Neural cell (in vitro differentiated cells): ENCODE data around the gene NPHP4. TPM values are rescaled to one million over a fixed set of nuclear protein-coding genes. Genes with fewer than 3 reads are reported as not detected.
"Not testable (repeated sequence)": the region's sequence is repeated elsewhere in the genome, so short reads cannot be mapped to it uniquely, and the experiment has no call there.

Source experiments
- H2AFZ ChIP-seq: fragments of 200-600, 300-800 bp; sonication (generic), shearing (Covaris generic); 2 replicates; pipeline ENCODE4 v1.6.0; 2014; ENCODE audit warnings: low read depth, mild to moderate bottlenecking, antibody characterized with exemption, low read length, moderate library complexity
- H3F3A ChIP-seq: fragments of 200-600 bp; shearing (Covaris generic); 2 replicates; pipeline ENCODE4 v1.6.1; 2016; ENCODE audit warnings: mild to moderate bottlenecking, moderate library complexity, mixed read lengths, antibody characterized with exemption, low read length; ENCODE audit not compliant: insufficient read depth, poor library complexity, severe bottlenecking
- H3K27ac ChIP-seq: fragments of 200-600, 300-800 bp; sonication (generic), shearing (Covaris generic); 2 replicates; pipeline ENCODE4 v1.5.1; 2014; ENCODE audit warnings: mild to moderate bottlenecking, low read length, moderate library complexity
- H3K27me3 ChIP-seq: fragments of 300-800, 200-600 bp; sonication (generic), shearing (Covaris generic); 2 replicates; pipeline ENCODE4 v1.6.0; 2014; ENCODE audit warnings: mild to moderate bottlenecking, low read depth, low read length, moderate library complexity; ENCODE audit not compliant: insufficient read depth
- H3K36me3 ChIP-seq: fragments of 300-800, 200-600 bp; sonication (generic), shearing (Covaris generic); 2 replicates; pipeline ENCODE4 v1.5.1; 2014; ENCODE audit warnings: mild to moderate bottlenecking, antibody characterized with exemption, low read length, moderate library complexity; ENCODE audit not compliant: insufficient read depth
- H3K4me2 ChIP-seq: fragments of 300-800, 200-600 bp; sonication (generic), shearing (Covaris generic); 2 replicates; pipeline ENCODE4 v1.6.0; 2014; ENCODE audit warnings: mild to moderate bottlenecking, low read length
- H3K4me3 ChIP-seq: fragments of 300-800, 200-600 bp; sonication (generic), shearing (Covaris generic); 2 replicates; pipeline ENCODE4 v1.5.1; 2014; ENCODE audit warnings: mild to moderate bottlenecking, low read length, moderate library complexity
- H3K79me2 ChIP-seq: fragments of 200-600 bp; shearing (Covaris generic); replicated peaks from 2 replicates; pipeline ENCODE4 v1.6.0; 2014; ENCODE audit warnings: mild to moderate bottlenecking, low read length, moderate library complexity; ENCODE audit not compliant: insufficient read depth
- H3K9ac ChIP-seq: fragments of 300-800, 200-600 bp; sonication (generic), shearing (Covaris generic); 2 replicates; pipeline ENCODE4 v1.6.1; 2016; ENCODE audit warnings: mild to moderate bottlenecking, low read length, mixed read lengths
- H3K9me2 ChIP-seq: fragments of 200-600 bp; shearing (Covaris generic); 2 replicates; pipeline ENCODE4 v1.6.1; 2016; ENCODE audit warnings: mild to moderate bottlenecking, low read length, mixed read lengths; ENCODE audit not compliant: insufficient read depth
- H3K9me3 ChIP-seq: fragments of 200-600, 300-800 bp; sonication (generic), shearing (Covaris generic); 2 replicates; pipeline ENCODE4 v1.6.1; 2016; ENCODE audit warnings: mild to moderate bottlenecking, mixed run types, low read length, moderate library complexity, mixed read lengths
- H4K20me1 ChIP-seq: fragments of 200-600 bp; shearing (Covaris generic); 2 replicates; pipeline ENCODE4 v1.6.1; 2016; ENCODE audit warnings: mild to moderate bottlenecking, mixed run types; ENCODE audit not compliant: insufficient read depth
- EP300 ChIP-seq: fragments of 450-650 bp; conservative IDR thresholded peaks from 2 replicates; pipeline ENCODE4 v1.6.1; 2014; ENCODE audit warnings: antibody characterized with exemption, mild to moderate bottlenecking, moderate library complexity; ENCODE audit not compliant: poor library complexity, severe bottlenecking
- EZH2 ChIP-seq: fragments of 200-600, 300-800 bp; shearing (Covaris generic), sonication (generic); IDR thresholded peaks from 2 replicates; pipeline ENCODE4 v1.6.1; 2014; ENCODE audit warnings: antibody characterized with exemption, low read length, borderline replicate concordance, mild to moderate bottlenecking; ENCODE audit not compliant: insufficient read depth, poor library complexity, severe bottlenecking
- MXI1 ChIP-seq: fragments of 450-650 bp; conservative IDR thresholded peaks from 2 replicates; pipeline ENCODE4 v1.6.1; 2014; ENCODE audit warnings: antibody characterized with exemption, mild to moderate bottlenecking; ENCODE audit not compliant: poor library complexity, severe bottlenecking
- POLR2AphosphoS5 ChIP-seq: IDR thresholded peaks from 2 replicates; pipeline ENCODE4 v1.6.1; 2012
- RAD21 ChIP-seq: fragments of 450-650 bp; conservative IDR thresholded peaks from 2 replicates; pipeline ENCODE4 v1.6.1; 2014; ENCODE audit warnings: antibody characterized with exemption, mild to moderate bottlenecking, moderate library complexity
- REST ChIP-seq: IDR thresholded peaks from 2 replicates; pipeline ENCODE4 v1.6.1; 2012; ENCODE audit warnings: borderline replicate concordance
- SMC3 ChIP-seq: fragments of 450-650 bp; conservative IDR thresholded peaks from 2 replicates; pipeline ENCODE4 v1.6.1; 2014; ENCODE audit warnings: antibody characterized with exemption, mild to moderate bottlenecking, moderate library complexity; ENCODE audit not compliant: poor library complexity
- TAF1 ChIP-seq: IDR thresholded peaks from 2 replicates; pipeline ENCODE4 v1.6.1; 2012; ENCODE audit warnings: low read depth
- polyA plus RNA-seq: library from polyadenylated mRNA; depleted of rRNA; stranded (reverse); fragments of >200 nt; gene quantifications from 2 replicates; pipeline ENCODE4 v1.2.3, GENCODE V29; 2014
- TF ChIP-seq, protein P1 (sequence below): fragments of 450-650 bp; IDR thresholded peaks from 2 replicates; pipeline ENCODE4 v1.5.1; 2014; ENCODE audit warnings: antibody characterized with exemption, mild to moderate bottlenecking, moderate library complexity; ENCODE audit not compliant: poor library complexity, severe bottlenecking

NPHP4 gene
- polyA plus RNA-seq, 1 donor from 2014 or later = 17.1 TPM

- Histone ChIP-seq H3K27me3 (no peaks in the 10 kb centered on the region), H3K27ac (no peak overlapping the region), H3K79me2 (no peaks in the 10 kb centered on the region), H3K9me3 (no peaks in the 10 kb centered on the region), H3K4me3 (no peak overlapping the region), H3K9me2 (no peaks in the 10 kb centered on the region), H3K4me2 (no peak overlapping the region), H4K20me1 (no peaks in the 10 kb centered on the region), H2AFZ (no peak overlapping the region), H3K36me3 (no peaks in the 10 kb centered on the region), H3F3A (no peaks in the 10 kb centered on the region), H3K9ac (no peak overlapping the region)
- TF ChIP-seq TAF1 (no peak), RAD21 (no peak), EZH2 (no peak), MXI1 (no peak), SMC3 (no peak), POLR2AphosphoS5 (no peak), EP300 (no peak), REST (no peak)
- TF ChIP-seq, protein P1, sequence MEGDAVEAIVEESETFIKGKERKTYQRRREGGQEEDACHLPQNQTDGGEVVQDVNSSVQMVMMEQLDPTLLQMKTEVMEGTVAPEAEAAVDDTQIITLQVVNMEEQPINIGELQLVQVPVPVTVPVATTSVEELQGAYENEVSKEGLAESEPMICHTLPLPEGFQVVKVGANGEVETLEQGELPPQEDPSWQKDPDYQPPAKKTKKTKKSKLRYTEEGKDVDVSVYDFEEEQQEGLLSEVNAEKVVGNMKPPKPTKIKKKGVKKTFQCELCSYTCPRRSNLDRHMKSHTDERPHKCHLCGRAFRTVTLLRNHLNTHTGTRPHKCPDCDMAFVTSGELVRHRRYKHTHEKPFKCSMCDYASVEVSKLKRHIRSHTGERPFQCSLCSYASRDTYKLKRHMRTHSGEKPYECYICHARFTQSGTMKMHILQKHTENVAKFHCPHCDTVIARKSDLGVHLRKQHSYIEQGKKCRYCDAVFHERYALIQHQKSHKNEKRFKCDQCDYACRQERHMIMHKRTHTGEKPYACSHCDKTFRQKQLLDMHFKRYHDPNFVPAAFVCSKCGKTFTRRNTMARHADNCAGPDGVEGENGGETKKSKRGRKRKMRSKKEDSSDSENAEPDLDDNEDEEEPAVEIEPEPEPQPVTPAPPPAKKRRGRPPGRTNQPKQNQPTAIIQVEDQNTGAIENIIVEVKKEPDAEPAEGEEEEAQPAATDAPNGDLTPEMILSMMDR = no peak
Measured at GRCh38 chr1:5854754-5855153, 137.5 kb downstream of the NPHP4 start.

GRCh38 chr1:5853858-5854257 lies 138.4 kb downstream of the NPHP4 start:
- H2AFZ ChIP-seq, H3K9ac ChIP-seq, H3K4me3 ChIP-seq, H3F3A ChIP-seq, H3K79me2 ChIP-seq, H3K9me3 ChIP-seq, H3K4me2 ChIP-seq, H4K20me1 ChIP-seq, H3K27ac ChIP-seq, H3K27me3 ChIP-seq, H3K9me2 ChIP-seq, H3K36me3 ChIP-seq: not testable (repeated sequence)

GRCh38 chr1:5850503-5850902 lies 141.7 kb downstream of the NPHP4 start:
- no peak overlapping the region for H3K9ac ChIP-seq
- no peaks in the 10 kb centered on the region for H3K27me3 ChIP-seq
- no peaks in the 10 kb centered on the region for H3K9me2 ChIP-seq
- H2AFZ ChIP-seq = no peak overlapping the region
- no peak overlapping the region for H3K4me2 ChIP-seq
- no peaks in the 10 kb centered on the region for H3F3A ChIP-seq
- no peak overlapping the region for H3K27ac ChIP-seq
- no peaks in the 10 kb centered on the region for H3K36me3 ChIP-seq
- H3K9me3 ChIP-seq = no peaks in the 10 kb centered on the region
- TF ChIP-seq REST (no peak), SMC3 (no peak), EZH2 (no peak), EP300 (no peak), TAF1 (no peak), MXI1 (no peak), POLR2AphosphoS5 (no peak), RAD21 (no peak)
- TF ChIP-seq, protein P1 = no peak
- no peaks in the 10 kb centered on the region for H4K20me1 ChIP-seq
- no peak overlapping the region for H3K4me3 ChIP-seq
- no peaks in the 10 kb centered on the region for H3K79me2 ChIP-seq
